ENCODE results near the gene FOXO3. TPM values are rescaled to one million over a fixed set of nuclear protein-coding genes. Genes with fewer than 3 reads are reported as not detected.

FOXO3 gene
- total RNA-seq, 2 experiments from 2014 or later, result 19.1 to 19.3 TPM

- ChIA-PET CTCF (no interaction called here), POLR2A (no interaction called here)
- Mint-ChIP-seq H3K9me3 (peaks cover 10% of the 10 kb centered on the region), H3K27me3 (peaks cover 6% of the 10 kb centered on the region), H3K4me1 (peaks cover 6% of the 10 kb centered on the region), H3K4me3 (no peak overlapping the region), H3K27ac (no peak overlapping the region), H3K36me3 (ENCODE audit: low read depth) (peaks cover 6% of the 10 kb centered on the region)
- DNase-seq, result no peak
Measured at GRCh38 chr6:108721286-108721685, 160.6 kb downstream of the FOXO3 start.

- no peak overlapping the region for H3K4me3 Mint-ChIP-seq
- H3K36me3 Mint-ChIP-seq (ENCODE audit: low read depth), result peaks cover 6% of the 10 kb centered on the region
- no peak overlapping the region for H3K27ac Mint-ChIP-seq
- H3K27me3 Mint-ChIP-seq, result peaks cover 6% of the 10 kb centered on the region
- ChIA-PET POLR2A (no interaction called here), CTCF (interaction anchor here (0.6 to 1.2 kb wide), 2 partner anchors 21 to 442 kb away, joined by 3 read pairs; no protein-coding TSS in a partner anchor)
- H3K4me1 Mint-ChIP-seq, result peaks cover 6% of the 10 kb centered on the region
- no peak for DNase-seq
- peaks cover 10% of the 10 kb centered on the region for H3K9me3 Mint-ChIP-seq
Measured at GRCh38 chr6:108723594-108723993, 162.9 kb downstream of the FOXO3 start.

GRCh38 chr6:108726726-108727339 is 166.1 kb downstream of the FOXO3 start:
- H3K4me3 Mint-ChIP-seq, result no peak overlapping the region
- H3K36me3 Mint-ChIP-seq (ENCODE audit: low read depth), result peaks cover 6% of the 10 kb centered on the region
- peaks cover 10% of the 10 kb centered on the region for H3K9me3 Mint-ChIP-seq
- CTCF ChIA-PET, result no interaction called here
- peaks cover 1% of the 10 kb centered on the region for H3K27me3 Mint-ChIP-seq
- POLR2A ChIA-PET, result interaction anchor here (1.7 kb wide), 1 partner anchor 20 kb away, joined by 3 read pairs; no protein-coding TSS in a partner anchor
- H3K27ac Mint-ChIP-seq, result no peak overlapping the region
- no peaks in the 10 kb centered on the region for H3K4me1 Mint-ChIP-seq
- no peak for DNase-seq

GRCh38 chr6:108727966-108728730 is 167.4 kb downstream of the FOXO3 start:
- Mint-ChIP-seq H3K4me1 (no peaks in the 10 kb centered on the region), H3K9me3 (peaks cover 7% of the 10 kb centered on the region), H3K36me3 (ENCODE audit: low read depth) (peaks cover 4% of the 10 kb centered on the region), H3K27me3 (peaks cover 1% of the 10 kb centered on the region), H3K4me3 (no peak overlapping the region), H3K27ac (no peak overlapping the region)
- no peak for DNase-seq
- CTCF ChIA-PET, result no interaction called here
- POLR2A ChIA-PET, result interaction anchor here (1.7 kb wide), 1 partner anchor 19 kb away, joined by 3 read pairs; no protein-coding TSS in a partner anchor

- Mint-ChIP-seq H3K9me3 (peaks cover 2% of the 10 kb centered on the region), H3K36me3 (ENCODE audit: low read depth) (no peaks in the 10 kb centered on the region), H3K4me3 (no peak overlapping the region), H3K27me3 (peaks cover 1% of the 10 kb centered on the region), H3K27ac (no peak overlapping the region), H3K4me1 (no peaks in the 10 kb centered on the region)
- ChIA-PET CTCF (interaction anchor here (0.7 kb wide), 1 partner anchor 19 kb away, joined by 3 read pairs; no protein-coding TSS in a partner anchor), POLR2A (no interaction called here)
- no peak for DNase-seq
Measured at GRCh38 chr6:108728826-108729225, 168.1 kb downstream of the FOXO3 start.

GRCh38 chr6:108730635-108731515 is 170.2 kb downstream of the FOXO3 start:
- ChIA-PET CTCF (no interaction called here), POLR2A (interaction anchor here (1.8 kb wide), 1 partner anchor 16 kb away, joined by 4 read pairs; no protein-coding TSS in a partner anchor)
- no peaks in the 10 kb centered on the region for H3K36me3 Mint-ChIP-seq (ENCODE audit: low read depth)
- peaks cover 1% of the 10 kb centered on the region for H3K27me3 Mint-ChIP-seq
- no peak overlapping the region for H3K27ac Mint-ChIP-seq
- H3K4me3 Mint-ChIP-seq, result no peak overlapping the region
- no peaks in the 10 kb centered on the region for H3K4me1 Mint-ChIP-seq
- no peaks in the 10 kb centered on the region for H3K9me3 Mint-ChIP-seq
- no peak for DNase-seq

GRCh38 chr6:108732091-108732870 is 171.6 kb downstream of the FOXO3 start:
- CTCF ChIA-PET, result interaction anchor here (0.6 kb wide), 1 partner anchor 157 kb away, joined by 3 read pairs; no protein-coding TSS in a partner anchor
- Mint-ChIP-seq H3K4me1 (no peaks in the 10 kb centered on the region), H3K9me3 (no peaks in the 10 kb centered on the region)

GRCh38 chr6:108733051-108733450 is 172.3 kb downstream of the FOXO3 start:
- H3K9me3 Mint-ChIP-seq, result no peaks in the 10 kb centered on the region
- ChIA-PET POLR2A (no interaction called here), CTCF (no interaction called here)
- DNase-seq, result no peak
- H3K4me1 Mint-ChIP-seq, result peaks cover under 1% of the 10 kb centered on the region
- H3K4me3 Mint-ChIP-seq, result no peak overlapping the region
- no peak overlapping the region for H3K27ac Mint-ChIP-seq
- H3K36me3 Mint-ChIP-seq (ENCODE audit: low read depth), result no peaks in the 10 kb centered on the region
- H3K27me3 Mint-ChIP-seq, result peaks cover 1% of the 10 kb centered on the region

More at GRCh38 chr6:108732091-108732870, 171.6 kb downstream of the FOXO3 start:
- H3K36me3 Mint-ChIP-seq (ENCODE audit: low read depth), result no peaks in the 10 kb centered on the region
- no peak for DNase-seq
- H3K27ac Mint-ChIP-seq, result no peak overlapping the region
- peaks cover 1% of the 10 kb centered on the region for H3K27me3 Mint-ChIP-seq
- no peak overlapping the region for H3K4me3 Mint-ChIP-seq
- POLR2A ChIA-PET, result no interaction called here

- ChIA-PET CTCF (no interaction called here), POLR2A (no interaction called here)
- H3K36me3 Mint-ChIP-seq (ENCODE audit: low read depth), result no peaks in the 10 kb centered on the region
- H3K4me1 Mint-ChIP-seq, result peaks cover 4% of the 10 kb centered on the region
- no peak overlapping the region for H3K27ac Mint-ChIP-seq
- no peaks in the 10 kb centered on the region for H3K9me3 Mint-ChIP-seq
- no peak overlapping the region for H3K4me3 Mint-ChIP-seq
- peaks cover 1% of the 10 kb centered on the region for H3K27me3 Mint-ChIP-seq
- no peak for DNase-seq
Measured at GRCh38 chr6:108733706-108734265, 173.1 kb downstream of the FOXO3 start.

All from activated CD4-positive, alpha-beta memory T cell treated with anti-CD3 and anti-CD28 coated beads, Interleukin-2, amount 10 ng/mL, durations not matched to agents 7 days and 5 days (primary cell).